ENCODE data around the gene NHS.

The NHS gene

DNA sequence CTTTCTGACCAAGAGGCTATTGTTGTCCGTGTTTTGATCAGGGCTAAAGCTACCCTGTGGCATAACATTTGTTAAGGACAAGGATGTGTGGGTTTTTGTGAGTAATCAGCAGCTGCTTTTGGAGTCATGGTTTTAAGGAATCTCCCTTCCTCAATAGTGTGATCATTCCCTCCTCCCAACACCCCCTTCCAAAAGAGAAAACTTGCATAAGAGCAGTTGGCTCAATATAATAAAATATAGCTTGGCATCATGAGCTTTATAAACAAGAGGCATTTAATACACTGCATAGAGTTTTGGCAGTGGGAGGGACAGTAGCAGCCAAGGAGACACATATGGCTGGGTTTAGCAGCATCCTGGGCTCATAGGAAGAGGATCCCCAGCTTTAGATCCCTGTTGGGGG lies 84.7 kb downstream of the NHS start:
- H3K4me3 ChIP-seq (ENCODE audit: low read depth, low read length), result no peak overlapping the region
- TF ChIP-seq CTCF (IDR thresholded peaks at IDR 0.05; ENCODE audit: low read depth, low read length), result no peak

GRCh38 chrX:17462881-17463280 lies 87.9 kb downstream of the NHS start:
- H3K4me3 ChIP-seq (ENCODE audit: low read depth, low read length), result no peak overlapping the region
- no peak for TF ChIP-seq CTCF (IDR thresholded peaks at IDR 0.05; ENCODE audit: low read depth, low read length)

GRCh38 chrX:17464194-17464593 lies 89.2 kb downstream of the NHS start:
- no peak for TF ChIP-seq CTCF (IDR thresholded peaks at IDR 0.05; ENCODE audit: low read depth, low read length)

DNA sequence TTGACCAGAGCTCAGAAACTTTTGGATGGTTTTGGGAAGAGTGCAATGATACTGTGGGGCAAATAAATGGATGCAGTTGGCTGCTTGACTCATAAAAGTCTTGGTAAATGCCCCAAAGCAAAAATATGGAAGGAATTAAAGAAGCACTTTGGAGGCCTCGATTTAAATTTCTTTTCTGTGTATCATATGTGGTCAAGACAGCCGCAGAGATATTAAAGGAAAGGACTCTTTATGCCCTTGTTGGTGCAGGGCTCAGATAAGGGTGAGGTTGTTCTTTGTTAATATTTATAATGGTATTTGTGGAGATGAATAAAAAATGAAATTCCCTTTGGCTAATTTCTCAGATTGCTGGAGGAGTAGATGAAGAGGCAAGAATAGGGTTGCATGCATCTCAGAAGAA lies 90.2 kb downstream of the NHS start:
- TF ChIP-seq CTCF (IDR thresholded peaks at IDR 0.05; ENCODE audit: low read depth, low read length), result no peak
- H3K4me3 ChIP-seq (ENCODE audit: low read depth, low read length), result no peak overlapping the region

More at GRCh38 chrX:17464194-17464593, 89.2 kb downstream of the NHS start:
- no peak overlapping the region for H3K4me3 ChIP-seq (ENCODE audit: low read depth, low read length)

- no peak overlapping the region for H3K4me3 ChIP-seq (ENCODE audit: low read depth, low read length)
- no peak for TF ChIP-seq CTCF (IDR thresholded peaks at IDR 0.05; ENCODE audit: low read depth, low read length)
Measured at GRCh38 chrX:17465802-17466201, 90.8 kb downstream of the NHS start.

GRCh38 chrX:17470136-17470535 lies 95.1 kb downstream of the NHS start:
- TF ChIP-seq CTCF (IDR thresholded peaks at IDR 0.05; ENCODE audit: low read depth, low read length), result no peak
- H3K4me3 ChIP-seq (ENCODE audit: low read depth, low read length), result no peak overlapping the region

DNA sequence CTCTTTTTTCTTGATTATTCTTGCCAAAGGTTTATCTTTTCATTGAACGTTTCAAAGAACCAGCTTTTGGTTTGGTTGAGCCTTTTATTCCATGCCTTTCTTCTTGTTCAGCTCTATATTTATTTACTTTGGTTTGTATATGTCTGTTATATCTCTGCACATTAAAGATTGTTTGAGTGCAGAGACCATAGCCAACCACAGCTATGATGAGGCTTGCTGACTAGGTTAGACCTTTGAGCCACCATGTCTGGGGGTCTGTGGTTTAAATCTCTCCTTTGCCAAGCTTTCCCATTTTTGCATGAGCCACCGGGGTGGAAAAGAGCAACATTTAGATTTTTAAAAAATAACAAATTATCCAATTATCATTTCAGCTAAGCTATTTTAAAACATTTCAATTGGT lies 96.1 kb downstream of the NHS start:
- H3K4me3 ChIP-seq (ENCODE audit: low read depth, low read length), result no peak overlapping the region
- TF ChIP-seq CTCF (IDR thresholded peaks at IDR 0.05; ENCODE audit: low read depth, low read length), result no peak

Data from WI38 (cell line).